A549 treated with AZD9567 at 1 μM for 4 hours (cell line): Measurements from ENCODE around the gene FOXF2. TPM values are rescaled to one million over a fixed set of nuclear protein-coding genes. Genes with fewer than 3 reads are reported as not detected.

Experiments
- total RNA-seq: library from RNA; stranded (reverse); fragments of 200-300 nt; extraction: Qiagen RNA extraction; gene quantifications from 5 replicates; pipeline ENCODE4 v1.2.3, GENCODE V29; 2022; ENCODE audit not compliant: insufficient read depth

The FOXF2 gene
- total RNA-seq, result 14.3 to 19.0 TPM (median 18.6 TPM) in 5 replicates

GRCh38 chr6:1389369-1390132 lies at the start of gene FOXF2:
TSS of gene FOXF2 (plus strand) at chr6:1389576. CDS start at chr6:1389948, 372 bp downstream.

Other genes with a start within 250 kb of the FOXF2 start
- 2.3 to 4.4 TPM (median 4.0 TPM) in 5 replicates for gene FOXQ1, start 77.5 kb upstream of the FOXF2 start, total RNA-seq
- gene FOXC1, start 220.3 kb downstream of the FOXF2 start, total RNA-seq, result 5.7 to 7.4 TPM (median 7.3 TPM) in 5 replicates